ENCODE data around the gene POU3F3.

Gene POU3F3

DNA sequence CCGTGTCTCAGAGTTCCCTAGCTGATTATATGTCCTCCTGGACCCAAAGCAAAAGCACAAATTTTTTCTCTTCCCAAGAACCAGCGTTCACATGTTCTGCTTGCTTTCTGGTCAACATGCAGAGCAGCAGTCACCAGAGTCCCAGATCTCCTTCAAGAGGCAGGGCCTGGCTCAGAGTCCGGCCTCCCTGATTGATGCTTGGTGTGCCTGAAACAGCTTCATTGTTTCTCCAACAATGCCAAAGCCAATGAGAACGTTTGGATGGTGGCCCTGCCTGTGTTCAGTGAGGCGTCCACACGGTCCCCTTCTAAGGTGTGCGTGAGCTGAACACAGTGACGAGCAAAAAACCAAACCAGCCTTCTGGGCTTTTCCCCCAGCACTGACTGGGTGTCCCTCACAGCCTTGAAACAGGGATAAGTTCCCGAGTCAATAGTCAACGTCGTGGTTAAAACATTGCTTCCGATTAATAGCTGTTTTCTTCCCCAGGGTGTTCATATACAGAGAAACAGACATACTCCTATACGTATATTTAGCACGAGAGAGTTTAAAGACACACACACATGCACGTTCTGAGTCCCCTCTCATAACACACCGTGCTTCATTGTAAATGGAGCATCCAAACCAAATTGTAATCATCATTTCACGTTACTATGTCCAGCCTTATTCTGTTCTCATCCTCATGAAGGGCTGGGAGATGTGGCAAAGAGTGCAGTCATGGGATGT is 19.3 kb upstream of the POU3F3 start:
- Histone ChIP-seq H3K27ac (ENCODE audit: insufficient read depth, low read depth, low read length, poor library complexity, severe bottlenecking) (no peak overlapping the region), H3K27me3 (ENCODE audit: control insufficient read depth, insufficient read depth, low read length, poor library complexity, severe bottlenecking) (no peaks in the 10 kb centered on the region), H3K36me3 (ENCODE audit: control insufficient read depth, insufficient read depth, low read length) (no peaks in the 10 kb centered on the region), H3K9me3 (ENCODE audit: control insufficient read depth, low read length) (no peaks in the 10 kb centered on the region), H3K4me1 (ENCODE audit: control insufficient read depth, insufficient read depth, low read length) (no peaks in the 10 kb centered on the region), H3K4me3 (ENCODE audit: insufficient read depth, low read depth, low read length) (no peak overlapping the region)
- WGBS, 2 experiments: 89% methylated on average over 17 of the region's 17 CpGs

GRCh38 chr2:104836265-104836664 is 17.6 kb upstream of the POU3F3 start:
- Histone ChIP-seq H3K4me1 (ENCODE audit: control insufficient read depth, insufficient read depth, low read length) (no peaks in the 10 kb centered on the region), H3K27me3 (ENCODE audit: control insufficient read depth, insufficient read depth, low read length, poor library complexity, severe bottlenecking) (peaks cover 7% of the 10 kb centered on the region), H3K36me3 (ENCODE audit: control insufficient read depth, insufficient read depth, low read length) (no peaks in the 10 kb centered on the region), H3K9me3 (ENCODE audit: control insufficient read depth, low read length) (no peaks in the 10 kb centered on the region), H3K27ac (ENCODE audit: insufficient read depth, low read depth, low read length, poor library complexity, severe bottlenecking) (no peak overlapping the region), H3K4me3 (ENCODE audit: insufficient read depth, low read depth, low read length) (no peak overlapping the region)
- 83 to 97% methylated on average over 2 to 3 of the region's 3 CpGs for WGBS, 2 experiments

- no peaks in the 10 kb centered on the region for H3K9me3 ChIP-seq (ENCODE audit: control insufficient read depth, low read length)
- WGBS, 2 experiments: 100% methylated on average over 1 of the region's 1 CpG; no CpG with 5 or more reads in 1 of the 2 experiments
- H3K4me1 ChIP-seq (ENCODE audit: control insufficient read depth, insufficient read depth, low read length): no peaks in the 10 kb centered on the region
- H3K27ac ChIP-seq (ENCODE audit: insufficient read depth, low read depth, low read length, poor library complexity, severe bottlenecking): no peak overlapping the region
- H3K27me3 ChIP-seq (ENCODE audit: control insufficient read depth, insufficient read depth, low read length, poor library complexity, severe bottlenecking): peaks cover 13% of the 10 kb centered on the region
- H3K36me3 ChIP-seq (ENCODE audit: control insufficient read depth, insufficient read depth, low read length): no peaks in the 10 kb centered on the region
- no peak overlapping the region for H3K4me3 ChIP-seq (ENCODE audit: insufficient read depth, low read depth, low read length)
Observed at GRCh38 chr2:104836841-104837240, 17.1 kb upstream of the POU3F3 start.

DNA sequence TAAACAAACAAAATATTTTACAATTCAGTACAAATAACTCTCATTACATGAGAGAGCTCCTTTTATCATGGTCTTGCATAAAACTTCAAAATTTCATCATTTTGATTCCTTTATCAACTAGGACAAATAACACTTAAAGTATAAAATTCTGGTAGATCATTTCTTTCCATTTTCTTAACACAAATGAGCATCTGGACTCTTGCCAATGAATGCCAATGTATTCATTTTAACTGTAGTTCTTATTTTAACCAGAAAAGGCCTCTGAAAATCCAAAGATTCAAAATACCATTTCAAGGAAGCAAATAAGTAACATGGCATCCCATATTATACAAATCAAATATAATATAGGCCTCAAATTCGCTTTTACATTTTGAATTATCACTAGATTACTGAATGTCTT is 13.8 kb upstream of the POU3F3 start:
- no peaks in the 10 kb centered on the region for H3K36me3 ChIP-seq (ENCODE audit: control insufficient read depth, insufficient read depth, low read length)
- WGBS, 2 experiments: 83% methylated on average over 1 of the region's 1 CpG; no CpG with 5 or more reads in 1 of the 2 experiments

GRCh38 chr2:104840893-104841585 is 12.9 kb upstream of the POU3F3 start:
- no peaks in the 10 kb centered on the region for H3K36me3 ChIP-seq (ENCODE audit: control insufficient read depth, insufficient read depth, low read length)
- no peaks in the 10 kb centered on the region for H3K9me3 ChIP-seq (ENCODE audit: control insufficient read depth, low read length)
- H3K4me3 ChIP-seq (ENCODE audit: insufficient read depth, low read depth, low read length): no peak overlapping the region
- H3K27ac ChIP-seq (ENCODE audit: insufficient read depth, low read depth, low read length, poor library complexity, severe bottlenecking): no peak overlapping the region
- peaks cover 19% of the 10 kb centered on the region for H3K4me1 ChIP-seq (ENCODE audit: control insufficient read depth, insufficient read depth, low read length)
- WGBS, 2 experiments: no CpG with 5 or more reads among the region's 2 CpGs
- peaks cover 53% of the 10 kb centered on the region for H3K27me3 ChIP-seq (ENCODE audit: control insufficient read depth, insufficient read depth, low read length, poor library complexity, severe bottlenecking)

More for the DNA sequence above, 13.8 kb upstream of the POU3F3 start:
- no peak overlapping the region for H3K27ac ChIP-seq (ENCODE audit: insufficient read depth, low read depth, low read length, poor library complexity, severe bottlenecking)
- H3K4me3 ChIP-seq (ENCODE audit: insufficient read depth, low read depth, low read length): no peak overlapping the region
- H3K4me1 ChIP-seq (ENCODE audit: control insufficient read depth, insufficient read depth, low read length): peaks cover 11% of the 10 kb centered on the region
- H3K9me3 ChIP-seq (ENCODE audit: control insufficient read depth, low read length): no peaks in the 10 kb centered on the region
- peaks cover 44% of the 10 kb centered on the region for H3K27me3 ChIP-seq (ENCODE audit: control insufficient read depth, insufficient read depth, low read length, poor library complexity, severe bottlenecking)

DNA sequence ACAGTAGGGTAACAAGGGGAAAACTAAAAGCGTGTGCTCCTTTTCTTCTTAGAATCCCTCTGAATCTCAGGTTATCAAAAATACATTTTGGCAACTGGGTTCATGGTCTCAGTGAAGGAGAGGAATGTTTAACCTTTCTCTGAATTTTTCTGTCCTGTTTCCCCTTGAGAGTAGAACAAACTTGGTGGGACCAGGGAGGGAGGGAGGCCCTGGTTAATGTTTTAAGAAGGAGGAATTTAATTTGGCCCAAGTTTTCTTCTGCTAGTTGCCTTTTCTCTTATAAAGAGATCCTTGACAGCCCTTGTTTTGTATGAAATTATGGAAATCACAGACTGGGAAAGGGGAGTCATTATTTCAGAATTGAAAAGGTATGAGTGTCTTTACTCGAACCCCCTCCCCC is 12.2 kb upstream of the POU3F3 start:
- peaks cover 60% of the 10 kb centered on the region for H3K27me3 ChIP-seq (ENCODE audit: control insufficient read depth, insufficient read depth, low read length, poor library complexity, severe bottlenecking)
- H3K4me3 ChIP-seq (ENCODE audit: insufficient read depth, low read depth, low read length): no peak overlapping the region
- H3K9me3 ChIP-seq (ENCODE audit: control insufficient read depth, low read length): no peaks in the 10 kb centered on the region
- WGBS, 2 experiments: 74 to 85% methylated on average over 2 of the region's 2 CpGs
- no peak overlapping the region for H3K27ac ChIP-seq (ENCODE audit: insufficient read depth, low read depth, low read length, poor library complexity, severe bottlenecking)
- H3K4me1 ChIP-seq (ENCODE audit: control insufficient read depth, insufficient read depth, low read length): peaks cover 25% of the 10 kb centered on the region
- H3K36me3 ChIP-seq (ENCODE audit: control insufficient read depth, insufficient read depth, low read length): no peaks in the 10 kb centered on the region

- H3K36me3 ChIP-seq (ENCODE audit: control insufficient read depth, insufficient read depth, low read length): no peaks in the 10 kb centered on the region
- H3K27me3 ChIP-seq (ENCODE audit: control insufficient read depth, insufficient read depth, low read length, poor library complexity, severe bottlenecking): peaks cover 93% of the 10 kb centered on the region
- H3K27ac ChIP-seq (ENCODE audit: insufficient read depth, low read depth, low read length, poor library complexity, severe bottlenecking): peak overlapping the region; percentile 80
- peaks cover 41% of the 10 kb centered on the region for H3K4me1 ChIP-seq (ENCODE audit: control insufficient read depth, insufficient read depth, low read length)
- H3K4me3 ChIP-seq (ENCODE audit: insufficient read depth, low read depth, low read length): peak overlapping the region; percentile 50
- no peaks in the 10 kb centered on the region for H3K9me3 ChIP-seq (ENCODE audit: control insufficient read depth, low read length)
- 0% methylated on average over 56 of the region's 56 CpGs for WGBS, 2 experiments
Observed at GRCh38 chr2:104844807-104845551, 8.9 kb upstream of the POU3F3 start.

- H3K36me3 ChIP-seq (ENCODE audit: control insufficient read depth, insufficient read depth, low read length): no peaks in the 10 kb centered on the region
- 0 to 1% methylated on average over 10 to 13 of the region's 13 CpGs for WGBS, 2 experiments
- H3K4me3 ChIP-seq (ENCODE audit: insufficient read depth, low read depth, low read length): peak overlapping the region; percentile 50
- H3K4me1 ChIP-seq (ENCODE audit: control insufficient read depth, insufficient read depth, low read length): peaks cover 46% of the 10 kb centered on the region
- no peaks in the 10 kb centered on the region for H3K9me3 ChIP-seq (ENCODE audit: control insufficient read depth, low read length)
- H3K27me3 ChIP-seq (ENCODE audit: control insufficient read depth, insufficient read depth, low read length, poor library complexity, severe bottlenecking): peaks cover 98% of the 10 kb centered on the region
- H3K27ac ChIP-seq (ENCODE audit: insufficient read depth, low read depth, low read length, poor library complexity, severe bottlenecking): peak overlapping the region; percentile 80
Observed at GRCh38 chr2:104845552-104845931, 8.4 kb upstream of the POU3F3 start.

DNA sequence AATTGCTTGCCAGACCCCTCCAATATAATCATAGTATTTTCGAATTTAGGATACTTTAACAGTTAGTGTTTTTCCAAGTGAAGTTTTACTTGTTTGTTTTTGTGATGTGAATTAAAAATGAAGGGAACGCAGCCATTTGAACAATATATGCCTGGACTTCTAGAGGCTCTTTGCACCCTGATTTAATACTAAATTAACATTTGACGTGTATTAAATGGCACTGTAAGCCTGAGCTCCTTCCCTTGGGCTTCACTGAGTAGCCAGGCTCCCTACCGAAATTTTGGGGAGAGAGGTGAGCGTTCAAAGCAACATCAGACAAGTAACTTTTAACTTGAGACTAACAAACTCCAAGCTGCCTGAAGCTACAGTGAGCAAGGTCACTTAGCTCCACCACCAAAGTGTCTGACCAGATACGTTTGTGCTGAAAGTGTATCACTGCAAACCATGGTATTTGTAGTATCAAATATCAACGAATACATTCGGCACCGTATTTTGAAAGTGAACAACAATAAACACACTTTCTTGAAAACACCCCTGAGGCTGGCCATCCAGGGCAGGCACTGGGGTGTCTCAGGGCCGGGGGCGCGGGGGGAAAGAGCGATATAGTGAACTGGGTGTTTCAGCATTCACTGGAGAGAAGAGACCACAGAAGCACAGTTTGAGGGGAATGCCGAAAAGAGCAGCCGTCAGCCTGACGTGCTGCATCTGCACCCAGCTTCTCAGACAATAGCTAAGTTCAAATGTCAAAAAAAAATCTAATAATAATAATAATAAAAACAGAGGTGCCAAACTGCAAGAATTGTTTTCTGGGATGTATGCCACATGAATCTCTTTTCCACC is 7.7 kb upstream of the POU3F3 start:
- Histone ChIP-seq H3K27me3 (ENCODE audit: control insufficient read depth, insufficient read depth, low read length, poor library complexity, severe bottlenecking) (peaks cover 98% of the 10 kb centered on the region), H3K36me3 (ENCODE audit: control insufficient read depth, insufficient read depth, low read length) (no peaks in the 10 kb centered on the region), H3K4me3 (ENCODE audit: insufficient read depth, low read depth, low read length) (peak overlapping the region; percentile 50), H3K4me1 (ENCODE audit: control insufficient read depth, insufficient read depth, low read length) (peaks cover 52% of the 10 kb centered on the region), H3K9me3 (ENCODE audit: control insufficient read depth, low read length) (no peaks in the 10 kb centered on the region), H3K27ac (ENCODE audit: insufficient read depth, low read depth, low read length, poor library complexity, severe bottlenecking) (no peak overlapping the region)
- 1 to 2% methylated on average over 15 of the region's 16 CpGs for WGBS, 2 experiments

Data from ectodermal cell (in vitro differentiated cells).